Fibroblast of the aortic adventitia (primary cell): ENCODE results near the gene DIPK1C. TPM values are rescaled to one million over a fixed set of nuclear protein-coding genes. Genes with fewer than 3 reads are reported as not detected.

Experiments
- DNase-seq: peaks from one replicate; pipeline ENCODE4 v3.0.0-alpha.2; 2010; ENCODE audit warnings: low read depth
- H3K4me3 ChIP-seq: 2 replicates; pipeline ENCODE4 v1.5.1; 2011; ENCODE audit warnings: low read depth, mild to moderate bottlenecking, control low read depth, low read length, moderate library complexity
- total RNA-seq: library from RNA; depleted of rRNA; stranded (reverse); fragments of >200 nt; gene quantifications from 2 replicates; pipeline ENCODE4 v1.2.3, GENCODE V29; 2012; ENCODE audit warnings: low replicate concordance
- TF ChIP-seq, protein P1 (sequence below): IDR thresholded peaks from 2 replicates; pipeline ENCODE4 v1.5.1; 2011; ENCODE audit warnings: mild to moderate bottlenecking, low read length, control low read depth, inconsistent platforms; ENCODE audit not compliant: insufficient read depth

The DIPK1C gene
- total RNA-seq, 1 donor: not detected

DNA sequence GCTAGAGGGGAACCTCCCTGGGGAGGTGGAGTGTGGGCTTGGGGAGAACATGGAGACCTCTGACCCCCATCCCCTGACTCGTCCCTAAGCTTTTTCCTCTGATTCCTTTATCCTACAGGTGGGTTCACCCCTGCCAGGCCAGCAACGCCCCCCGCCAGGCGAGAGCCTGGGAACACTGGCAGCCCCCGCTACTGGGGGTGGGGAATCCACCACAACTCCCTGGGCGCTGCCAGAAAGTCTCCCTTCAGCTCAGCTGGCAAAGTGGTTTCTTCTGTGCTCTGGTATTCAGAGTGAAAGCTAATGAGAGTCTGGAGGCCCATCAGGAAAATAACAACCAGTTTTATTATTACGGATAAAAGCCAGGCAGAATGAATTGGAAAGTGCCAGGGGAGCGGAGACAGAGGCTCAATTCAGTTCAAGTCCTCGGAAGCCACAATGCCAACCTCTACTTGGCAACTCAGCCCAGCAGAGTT is 2.8 kb downstream of the DIPK1C start:
- DNase-seq: no peak
- TF ChIP-seq, protein P1, sequence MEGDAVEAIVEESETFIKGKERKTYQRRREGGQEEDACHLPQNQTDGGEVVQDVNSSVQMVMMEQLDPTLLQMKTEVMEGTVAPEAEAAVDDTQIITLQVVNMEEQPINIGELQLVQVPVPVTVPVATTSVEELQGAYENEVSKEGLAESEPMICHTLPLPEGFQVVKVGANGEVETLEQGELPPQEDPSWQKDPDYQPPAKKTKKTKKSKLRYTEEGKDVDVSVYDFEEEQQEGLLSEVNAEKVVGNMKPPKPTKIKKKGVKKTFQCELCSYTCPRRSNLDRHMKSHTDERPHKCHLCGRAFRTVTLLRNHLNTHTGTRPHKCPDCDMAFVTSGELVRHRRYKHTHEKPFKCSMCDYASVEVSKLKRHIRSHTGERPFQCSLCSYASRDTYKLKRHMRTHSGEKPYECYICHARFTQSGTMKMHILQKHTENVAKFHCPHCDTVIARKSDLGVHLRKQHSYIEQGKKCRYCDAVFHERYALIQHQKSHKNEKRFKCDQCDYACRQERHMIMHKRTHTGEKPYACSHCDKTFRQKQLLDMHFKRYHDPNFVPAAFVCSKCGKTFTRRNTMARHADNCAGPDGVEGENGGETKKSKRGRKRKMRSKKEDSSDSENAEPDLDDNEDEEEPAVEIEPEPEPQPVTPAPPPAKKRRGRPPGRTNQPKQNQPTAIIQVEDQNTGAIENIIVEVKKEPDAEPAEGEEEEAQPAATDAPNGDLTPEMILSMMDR: no peak
- no peak overlapping the region for H3K4me3 ChIP-seq

DNA sequence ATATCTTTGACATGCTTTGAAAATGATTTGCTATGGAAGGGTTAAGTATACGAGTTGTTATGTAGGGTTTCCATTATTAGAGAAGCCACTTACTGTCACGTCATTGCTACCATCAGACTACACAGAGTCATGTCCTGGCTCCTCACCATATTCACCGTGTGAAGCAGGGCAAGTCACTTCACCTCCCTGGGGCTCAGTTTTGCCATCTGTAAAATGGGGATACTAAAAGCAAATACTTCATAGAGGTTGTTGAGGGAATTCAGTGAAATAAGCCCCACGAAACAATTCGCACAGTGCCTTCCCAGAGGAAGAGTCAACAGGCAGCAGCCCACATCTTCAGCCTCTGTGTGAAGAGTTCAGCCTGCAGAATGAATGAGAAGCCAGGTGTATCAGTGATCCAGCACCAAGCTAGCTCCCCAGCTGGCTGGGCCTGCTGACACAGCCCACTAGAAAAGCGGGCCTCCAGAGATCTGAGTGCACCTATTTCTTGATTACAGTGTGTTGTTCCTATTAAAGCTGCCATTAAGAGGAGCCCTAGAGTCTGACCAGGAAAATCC is 3.4 kb downstream of the DIPK1C start:
- TF ChIP-seq, protein P1: no peak
- H3K4me3 ChIP-seq: no peak overlapping the region
- no peak for DNase-seq

DNA sequence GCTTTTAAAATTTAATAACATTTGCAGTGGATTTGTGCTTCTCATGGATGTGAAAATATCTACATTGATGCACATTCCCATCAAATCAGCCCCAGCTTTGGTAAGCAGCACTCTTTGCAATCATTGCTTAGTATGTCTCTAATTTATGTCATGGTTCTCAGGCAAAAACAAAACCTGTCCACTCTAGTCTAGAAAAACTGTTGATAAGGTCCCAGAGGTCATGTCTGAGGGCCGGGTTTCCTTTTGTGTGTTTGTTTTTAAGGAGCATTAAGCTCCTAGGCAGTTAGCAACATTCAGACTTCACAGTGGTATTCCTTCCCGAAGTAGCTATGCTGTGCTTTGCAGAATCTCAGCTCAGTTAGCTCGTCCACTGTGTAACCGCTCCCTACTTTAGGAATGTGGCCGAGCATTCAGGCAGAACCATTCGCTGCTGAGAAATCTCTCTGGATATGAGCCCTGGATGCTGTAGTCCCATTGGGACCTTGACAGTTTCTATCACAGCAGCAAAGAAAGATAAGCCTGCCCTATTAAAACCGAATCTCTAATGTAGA is 4.0 kb downstream of the DIPK1C start:
- DNase-seq: peak; percentile 17
- TF ChIP-seq, protein P1: no peak

DNA sequence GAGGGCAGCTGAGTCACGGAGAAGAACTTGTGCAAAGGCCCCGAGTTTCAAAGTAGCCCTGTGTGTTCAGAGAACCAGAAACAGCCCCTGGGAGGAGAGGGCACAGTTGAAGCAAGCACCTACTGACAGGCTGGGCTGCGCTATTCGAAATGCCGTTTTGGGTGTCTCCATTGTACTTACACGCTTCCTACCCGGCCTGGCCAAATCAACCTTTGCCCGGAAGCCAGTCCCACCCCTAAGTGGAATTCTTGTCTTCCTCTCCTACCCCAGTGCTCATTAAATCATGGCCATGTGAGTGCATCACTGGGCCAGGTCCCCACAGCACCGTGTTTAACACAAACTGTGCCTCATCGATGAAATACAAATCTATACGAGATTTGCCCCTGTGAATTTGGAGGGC is 6.0 kb downstream of the DIPK1C start:
- no peak for DNase-seq
- H3K4me3 ChIP-seq: no peak overlapping the region
- TF ChIP-seq, protein P1: no peak

More for the DNA sequence above, 4.0 kb downstream of the DIPK1C start:
- H3K4me3 ChIP-seq: no peak overlapping the region

DNA sequence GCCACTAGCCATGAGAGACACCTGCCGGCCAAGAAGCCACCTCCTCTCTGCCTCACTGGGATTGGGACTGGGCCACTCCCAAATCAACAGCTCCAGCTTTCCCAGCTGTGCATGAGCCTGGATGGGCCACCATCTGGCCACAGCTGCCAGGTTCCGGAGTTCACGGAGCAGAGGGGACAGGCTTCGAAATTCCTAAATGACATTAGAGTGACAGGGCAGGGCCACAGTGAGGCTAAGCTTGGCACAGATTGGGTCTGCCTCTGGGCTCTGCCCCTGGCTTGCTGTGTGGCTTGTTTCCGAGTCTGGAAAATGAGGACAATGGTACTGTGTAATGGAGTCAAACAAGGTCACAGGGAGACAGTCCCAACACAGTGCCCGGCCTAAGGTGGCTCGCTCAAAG is 6.5 kb downstream of the DIPK1C start:
- TF ChIP-seq, protein P1: no peak
- no peak for DNase-seq
- H3K4me3 ChIP-seq: no peak overlapping the region

DNA sequence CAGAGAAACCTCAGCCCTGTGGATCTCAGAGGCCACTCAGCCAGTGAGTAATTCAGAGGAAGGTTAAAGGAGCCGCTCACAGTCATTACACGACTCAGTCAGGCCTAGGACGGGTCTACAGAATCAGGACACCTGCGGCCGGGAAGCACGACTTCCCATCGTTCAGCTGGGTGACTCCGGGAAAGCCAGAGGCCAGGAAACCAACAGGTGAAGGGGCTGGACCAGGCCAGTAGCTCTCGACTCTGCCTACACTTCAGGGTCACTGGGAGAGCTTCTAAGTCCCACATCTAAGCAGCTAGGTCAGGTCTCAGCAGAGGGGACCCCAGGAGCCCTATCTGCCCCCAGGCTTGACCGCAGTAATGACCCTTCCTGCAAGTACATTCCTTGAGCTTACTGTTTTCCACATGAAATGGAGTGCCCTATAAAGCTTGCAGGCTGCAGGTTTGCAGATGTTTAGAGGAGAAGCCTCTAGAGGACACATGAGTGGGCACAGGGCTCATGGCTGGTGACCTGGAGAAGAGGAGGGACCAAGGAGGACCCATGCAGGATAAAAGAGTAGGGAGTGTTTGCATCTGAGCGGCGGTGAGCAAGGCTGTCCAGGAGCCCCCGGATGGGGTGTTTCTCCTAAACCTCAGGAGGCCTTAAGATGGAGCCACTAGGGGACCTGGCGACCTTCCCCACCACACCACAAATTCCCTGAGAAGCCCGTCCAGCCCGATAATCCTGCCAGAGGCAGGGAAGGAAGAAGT is 9.5 kb downstream of the DIPK1C start:
- TF ChIP-seq, protein P1: no peak

More for the DNA sequence above, 9.5 kb downstream of the DIPK1C start:
- no peak for DNase-seq
- H3K4me3 ChIP-seq: no peak overlapping the region
